ENCODE data around the gene ITGB2. TPM values are rescaled to one million over a fixed set of nuclear protein-coding genes. Genes with fewer than 3 reads are reported as not detected.
A peak's percentile ranks its signal among the peaks of the same experiment; 100 is the strongest.

ITGB2 gene
- total and polyA plus RNA-seq, 11 donors: 6.1 to 253 (median 20.6) TPM

GRCh38 chr21:44874497-44875315, 46.0 kb downstream of the ITGB2 start:
- ATAC-seq: peak; percentile 10 to 33 (median 21)
- Histone ChIP-seq H3K9me3 (no peaks in the 10 kb centered on the region), H3K4me1 (peaks cover 0 to 81% (median 44%) of the 10 kb centered on the region in 12 donors), H3K4me3 (peak overlapping the region; percentile 66 to 98 (median 86)), H3K36me3 (no peaks in the 10 kb centered on the region), H3K27ac (peak overlapping the region; percentile 90 to 99 (median 95)), H3K27me3 (no peaks in the 10 kb centered on the region)
- intact Hi-C loops (cut with DNase I): loop anchor here (2.0 to 10.0 kb wide), 8 partner anchors 57 to 260 kb away; partner anchors contain the start of genes UBE2G2 (in 8 of the 10) and SUMO3 (in 4 of the 10)
- peak; percentile 75 to 86 (median 86) for DNase-seq
- TF ChIP-seq POLR2A (IDR thresholded peaks at IDR 0.05): peak in 1 of 2 donors; percentile 32
- TF ChIP-seq, protein P1, sequence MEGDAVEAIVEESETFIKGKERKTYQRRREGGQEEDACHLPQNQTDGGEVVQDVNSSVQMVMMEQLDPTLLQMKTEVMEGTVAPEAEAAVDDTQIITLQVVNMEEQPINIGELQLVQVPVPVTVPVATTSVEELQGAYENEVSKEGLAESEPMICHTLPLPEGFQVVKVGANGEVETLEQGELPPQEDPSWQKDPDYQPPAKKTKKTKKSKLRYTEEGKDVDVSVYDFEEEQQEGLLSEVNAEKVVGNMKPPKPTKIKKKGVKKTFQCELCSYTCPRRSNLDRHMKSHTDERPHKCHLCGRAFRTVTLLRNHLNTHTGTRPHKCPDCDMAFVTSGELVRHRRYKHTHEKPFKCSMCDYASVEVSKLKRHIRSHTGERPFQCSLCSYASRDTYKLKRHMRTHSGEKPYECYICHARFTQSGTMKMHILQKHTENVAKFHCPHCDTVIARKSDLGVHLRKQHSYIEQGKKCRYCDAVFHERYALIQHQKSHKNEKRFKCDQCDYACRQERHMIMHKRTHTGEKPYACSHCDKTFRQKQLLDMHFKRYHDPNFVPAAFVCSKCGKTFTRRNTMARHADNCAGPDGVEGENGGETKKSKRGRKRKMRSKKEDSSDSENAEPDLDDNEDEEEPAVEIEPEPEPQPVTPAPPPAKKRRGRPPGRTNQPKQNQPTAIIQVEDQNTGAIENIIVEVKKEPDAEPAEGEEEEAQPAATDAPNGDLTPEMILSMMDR (IDR thresholded peaks at IDR 0.05): no peak
- 15 to 34% (median 23%) methylated on average over 34 to 49 of the region's 49 CpGs for WGBS, 4 donors

DNA sequence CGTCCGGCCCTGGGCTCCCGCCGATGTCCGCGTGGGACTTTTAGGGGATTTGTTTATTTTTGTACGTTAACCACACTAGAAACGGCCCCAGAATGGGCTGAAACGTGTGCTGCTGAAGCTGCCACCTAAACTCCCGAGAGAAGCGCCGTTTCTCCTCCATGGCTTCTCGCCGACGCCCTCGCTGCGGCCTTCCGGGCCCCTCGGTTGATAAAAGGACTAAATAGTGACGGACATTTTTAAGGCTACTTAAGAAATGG, 46.5 kb downstream of the ITGB2 start:
- DNase-seq: no peak
- Histone ChIP-seq H3K9me3 (no peaks in the 10 kb centered on the region), H3K27me3 (no peaks in the 10 kb centered on the region), H3K4me3 (peak overlapping the region; percentile 66 to 98 (median 86)), H3K36me3 (no peaks in the 10 kb centered on the region), H3K27ac (peak overlapping the region; percentile 90 to 99 (median 95)), H3K4me1 (peaks cover 0 to 81% (median 48%) of the 10 kb centered on the region in 12 donors)
- no peak for ATAC-seq
- no peak for TF ChIP-seq POLR2A (IDR thresholded peaks at IDR 0.05)
- TF ChIP-seq, protein P1 (IDR thresholded peaks at IDR 0.05): no peak
- intact Hi-C loops (cut with DNase I): loop anchor here (2.0 to 10.0 kb wide), 7 partner anchors 57 to 261 kb away; partner anchors contain the start of genes UBE2G2 (in 8 of the 10) and SUMO3 (in 4 of the 10)
- WGBS, 4 donors: 7 to 30% (median 14%) methylated on average over 18 to 20 of the region's 20 CpGs

DNA sequence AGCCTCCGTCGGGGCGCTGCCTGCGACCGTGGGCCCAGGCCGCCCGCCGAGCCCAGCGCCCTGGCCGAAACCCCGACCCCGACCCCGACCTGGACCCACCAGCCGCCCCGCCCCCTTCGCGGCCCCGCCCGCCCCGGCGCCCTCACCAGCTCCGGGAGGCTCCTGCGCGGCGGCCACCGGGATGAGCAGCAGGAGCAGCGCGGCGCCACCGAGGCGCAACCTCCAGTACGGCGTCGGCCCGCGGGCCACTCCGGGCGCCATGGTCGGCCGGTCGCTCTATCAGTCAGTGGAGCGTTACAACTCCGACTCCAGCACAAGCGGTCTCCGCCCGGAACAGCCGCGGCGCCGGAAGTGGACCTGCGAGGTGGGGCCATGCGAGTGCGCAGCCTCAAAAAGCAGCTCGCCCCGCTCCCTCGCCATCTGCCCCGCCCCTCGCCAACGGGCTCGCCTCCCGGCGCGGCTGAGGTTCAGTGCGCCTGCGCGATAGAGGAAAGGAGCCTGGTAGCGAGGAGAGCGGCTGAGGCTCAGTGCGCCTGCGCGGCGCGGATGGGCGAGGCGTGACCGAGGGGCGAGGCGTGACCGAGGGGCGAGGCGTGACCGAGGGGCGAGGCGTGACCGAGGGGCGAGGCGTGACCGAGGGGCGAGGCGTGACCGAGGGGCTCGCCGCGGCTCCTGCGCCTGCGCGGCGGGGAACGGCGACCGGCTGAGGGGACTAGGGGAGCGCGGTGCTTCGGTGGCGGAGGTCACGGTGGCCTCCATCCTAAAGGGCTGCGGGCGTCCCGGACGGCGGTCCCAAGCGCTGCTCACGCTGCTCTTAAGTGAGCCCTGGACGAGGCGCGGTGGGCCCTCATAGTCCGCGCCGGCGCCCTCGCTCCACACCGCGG, 47.1 kb downstream of the ITGB2 start, which contains the start of gene PTTG1IP:
PTTG1IP (minus strand) TSS at position 335 of the 884 bp plus-strand sequence; CDS start at position 261, 74 bp downstream.
- H3K9me3 ChIP-seq: no peaks in the 10 kb centered on the region
- 0 to 1% (median 1%) methylated on average over 19 to 123 of the region's 123 CpGs for WGBS, 4 donors
- H3K27me3 ChIP-seq: no peaks in the 10 kb centered on the region
- H3K36me3 ChIP-seq: no peaks in the 10 kb centered on the region
- intact Hi-C loops (cut with DNase I): loop anchor here (2.0 to 10.0 kb wide), 9 partner anchors 27 to 261 kb away; partner anchors contain the start of genes UBE2G2 (in 9 of the 10) and SUMO3 (in 5 of the 10)
- TF ChIP-seq, protein P1 (IDR thresholded peaks at IDR 0.05): no peak
- peak; percentile 69 to 92 for TF ChIP-seq POLR2A (IDR thresholded peaks at IDR 0.05)
- DNase-seq: peak; percentile 98 to 100 (median 99)
- peak within 1 kb of the TSS; percentile 90 to 99 (median 95) for H3K27ac ChIP-seq
- peak within 1 kb of the TSS; percentile 66 to 98 (median 86) for H3K4me3 ChIP-seq
- H3K4me1 ChIP-seq: peaks cover 0 to 81% (median 52%) of the 10 kb centered on the region in 12 donors
- ATAC-seq: peak; percentile 83 to 87 (median 85)

Data from heart left ventricle (tissue), 16 donors.